Measurements from ENCODE around the gene NELFCD.

The NELFCD gene

DNA sequence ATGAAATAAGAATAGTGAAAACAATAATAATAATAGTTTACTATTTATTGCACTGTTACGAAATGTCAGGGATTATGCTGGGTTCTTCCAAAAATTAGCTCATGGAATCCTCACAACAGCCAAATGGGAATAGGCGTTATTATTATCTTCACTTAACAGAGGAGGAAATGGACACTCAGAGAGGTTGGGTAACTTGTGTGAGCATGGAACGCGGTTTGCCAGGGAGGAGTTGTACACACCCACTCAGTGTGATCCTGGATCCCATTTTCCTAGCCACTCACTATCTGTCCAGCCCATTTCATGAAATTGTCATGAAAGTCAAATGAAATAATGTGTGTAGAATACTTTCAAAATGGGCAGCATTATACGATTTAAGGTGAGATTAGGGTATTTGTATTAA lies 4.6 kb downstream of the NELFCD start:
- peaks cover 70% of the 10 kb centered on the region for H3K79me2 ChIP-seq (ENCODE audit: low read length)
- H3K9ac ChIP-seq (ENCODE audit: low read length) = no peak overlapping the region
- H3K4me3 ChIP-seq (ENCODE audit: low read length) = no peak overlapping the region
- H3K4me1 ChIP-seq (ENCODE audit: low read length) = peaks cover 19% of the 10 kb centered on the region
- no peaks in the 10 kb centered on the region for H3K9me3 ChIP-seq (ENCODE audit: insufficient read depth, low read length)
- H2AFZ ChIP-seq (ENCODE audit: low read depth, low read length) = no peak overlapping the region
- H3K27ac ChIP-seq (ENCODE audit: low read length) = no peak overlapping the region
- peaks cover 55% of the 10 kb centered on the region for H3K36me3 ChIP-seq (replicated peaks; ENCODE audit: low read depth, low read length)
- TF ChIP-seq, protein P1, sequence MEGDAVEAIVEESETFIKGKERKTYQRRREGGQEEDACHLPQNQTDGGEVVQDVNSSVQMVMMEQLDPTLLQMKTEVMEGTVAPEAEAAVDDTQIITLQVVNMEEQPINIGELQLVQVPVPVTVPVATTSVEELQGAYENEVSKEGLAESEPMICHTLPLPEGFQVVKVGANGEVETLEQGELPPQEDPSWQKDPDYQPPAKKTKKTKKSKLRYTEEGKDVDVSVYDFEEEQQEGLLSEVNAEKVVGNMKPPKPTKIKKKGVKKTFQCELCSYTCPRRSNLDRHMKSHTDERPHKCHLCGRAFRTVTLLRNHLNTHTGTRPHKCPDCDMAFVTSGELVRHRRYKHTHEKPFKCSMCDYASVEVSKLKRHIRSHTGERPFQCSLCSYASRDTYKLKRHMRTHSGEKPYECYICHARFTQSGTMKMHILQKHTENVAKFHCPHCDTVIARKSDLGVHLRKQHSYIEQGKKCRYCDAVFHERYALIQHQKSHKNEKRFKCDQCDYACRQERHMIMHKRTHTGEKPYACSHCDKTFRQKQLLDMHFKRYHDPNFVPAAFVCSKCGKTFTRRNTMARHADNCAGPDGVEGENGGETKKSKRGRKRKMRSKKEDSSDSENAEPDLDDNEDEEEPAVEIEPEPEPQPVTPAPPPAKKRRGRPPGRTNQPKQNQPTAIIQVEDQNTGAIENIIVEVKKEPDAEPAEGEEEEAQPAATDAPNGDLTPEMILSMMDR (IDR thresholded peaks at IDR 0.05; ENCODE audit: low read depth, low read length) = no peak
- TF ChIP-seq EZH2phosphoT487 (IDR thresholded peaks at IDR 0.05; ENCODE audit: low read depth) = no peak
- H4K20me1 ChIP-seq (ENCODE audit: insufficient read depth, low read length) = peaks cover 56% of the 10 kb centered on the region
- H3K27me3 ChIP-seq (ENCODE audit: low read depth, low read length) = no peaks in the 10 kb centered on the region
- H3K4me2 ChIP-seq (ENCODE audit: low read length) = no peak overlapping the region

DNA sequence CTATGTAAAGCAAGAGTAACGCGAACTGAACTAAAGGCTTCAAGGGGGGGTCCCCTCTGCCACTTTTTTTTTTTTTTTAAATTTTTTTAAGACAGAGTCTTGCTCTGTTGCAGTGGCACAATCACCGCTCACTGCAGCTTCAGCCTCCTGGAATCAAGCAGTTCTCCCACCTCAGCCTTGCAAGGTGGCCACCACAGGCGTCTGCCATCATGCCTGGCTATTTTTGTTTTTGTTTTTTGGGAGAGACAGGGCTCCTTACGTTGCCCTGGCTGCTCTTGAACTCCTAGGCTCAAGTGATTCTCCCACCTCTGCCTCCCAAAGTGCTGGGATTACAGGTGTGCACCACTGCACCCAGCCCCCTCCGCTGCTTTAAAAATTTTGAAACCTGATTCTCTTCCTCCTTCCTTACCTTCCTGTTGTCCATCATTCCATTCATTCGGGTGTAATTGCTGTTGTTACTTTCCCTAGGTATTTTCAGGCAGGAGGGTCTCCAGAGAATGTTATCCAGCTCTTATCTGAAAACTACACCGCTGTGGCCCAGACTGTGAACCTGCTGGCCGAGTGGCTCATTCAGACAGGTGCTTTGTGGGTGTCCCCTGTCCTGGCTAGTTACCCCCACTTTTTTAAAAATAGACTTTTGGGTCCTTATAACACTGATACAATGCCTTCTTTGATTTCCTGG lies 5.4 kb downstream of the NELFCD start:
- H3K9me3 ChIP-seq (ENCODE audit: insufficient read depth, low read length) = no peaks in the 10 kb centered on the region
- H3K36me3 ChIP-seq (replicated peaks; ENCODE audit: low read depth, low read length) = peaks cover 63% of the 10 kb centered on the region
- H3K4me3 ChIP-seq (ENCODE audit: low read length) = no peak overlapping the region
- no peak overlapping the region for H3K27ac ChIP-seq (ENCODE audit: low read length)
- peaks cover 19% of the 10 kb centered on the region for H3K4me1 ChIP-seq (ENCODE audit: low read length)
- peaks cover 56% of the 10 kb centered on the region for H4K20me1 ChIP-seq (ENCODE audit: insufficient read depth, low read length)
- H3K9ac ChIP-seq (ENCODE audit: low read length) = no peak overlapping the region
- peaks cover 67% of the 10 kb centered on the region for H3K79me2 ChIP-seq (ENCODE audit: low read length)
- no peak overlapping the region for H3K4me2 ChIP-seq (ENCODE audit: low read length)
- TF ChIP-seq, protein P1 (IDR thresholded peaks at IDR 0.05; ENCODE audit: low read depth, low read length) = no peak
- no peak for TF ChIP-seq EZH2phosphoT487 (IDR thresholded peaks at IDR 0.05; ENCODE audit: low read depth)
- H3K27me3 ChIP-seq (ENCODE audit: low read depth, low read length) = no peaks in the 10 kb centered on the region
- no peak overlapping the region for H2AFZ ChIP-seq (ENCODE audit: low read depth, low read length)

DNA sequence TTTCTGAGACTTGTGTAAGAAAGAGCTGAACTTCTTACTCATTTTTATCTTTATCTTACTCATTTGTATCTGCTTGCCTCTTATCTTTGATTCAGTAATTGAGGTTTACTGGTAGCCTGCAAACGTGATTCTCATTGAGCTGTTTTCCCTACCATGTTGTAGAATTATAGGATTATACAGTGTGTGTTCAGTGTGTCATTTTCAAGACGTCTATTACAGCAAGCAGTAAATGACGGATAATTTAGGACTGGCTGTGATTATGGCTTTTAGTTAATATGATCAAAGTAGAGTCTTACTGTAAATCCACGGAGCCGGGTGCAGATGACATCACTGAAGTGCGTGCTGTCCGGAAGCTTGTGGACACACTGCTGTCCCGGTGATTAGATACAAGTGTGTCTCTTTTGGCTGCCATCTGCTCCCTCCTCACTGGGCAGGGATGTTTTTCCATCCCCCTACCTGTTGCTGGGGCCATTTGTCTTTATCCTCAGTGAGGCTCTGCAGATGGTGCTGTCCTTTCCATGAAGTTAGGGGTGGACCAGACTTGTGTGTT lies 6.0 kb downstream of the NELFCD start:
- no peaks in the 10 kb centered on the region for H3K9me3 ChIP-seq (ENCODE audit: insufficient read depth, low read length)
- H3K27me3 ChIP-seq (ENCODE audit: low read depth, low read length) = no peaks in the 10 kb centered on the region
- H3K9ac ChIP-seq (ENCODE audit: low read length) = no peak overlapping the region
- peaks cover 56% of the 10 kb centered on the region for H4K20me1 ChIP-seq (ENCODE audit: insufficient read depth, low read length)
- H3K4me2 ChIP-seq (ENCODE audit: low read length) = no peak overlapping the region
- H3K27ac ChIP-seq (ENCODE audit: low read length) = no peak overlapping the region
- peaks cover 60% of the 10 kb centered on the region for H3K79me2 ChIP-seq (ENCODE audit: low read length)
- peaks cover 69% of the 10 kb centered on the region for H3K36me3 ChIP-seq (replicated peaks; ENCODE audit: low read depth, low read length)
- peaks cover 19% of the 10 kb centered on the region for H3K4me1 ChIP-seq (ENCODE audit: low read length)
- H3K4me3 ChIP-seq (ENCODE audit: low read length) = no peak overlapping the region
- no peak overlapping the region for H2AFZ ChIP-seq (ENCODE audit: low read depth, low read length)
- TF ChIP-seq, protein P1 (IDR thresholded peaks at IDR 0.05; ENCODE audit: low read depth, low read length) = no peak
- TF ChIP-seq EZH2phosphoT487 (IDR thresholded peaks at IDR 0.05; ENCODE audit: low read depth) = no peak

DNA sequence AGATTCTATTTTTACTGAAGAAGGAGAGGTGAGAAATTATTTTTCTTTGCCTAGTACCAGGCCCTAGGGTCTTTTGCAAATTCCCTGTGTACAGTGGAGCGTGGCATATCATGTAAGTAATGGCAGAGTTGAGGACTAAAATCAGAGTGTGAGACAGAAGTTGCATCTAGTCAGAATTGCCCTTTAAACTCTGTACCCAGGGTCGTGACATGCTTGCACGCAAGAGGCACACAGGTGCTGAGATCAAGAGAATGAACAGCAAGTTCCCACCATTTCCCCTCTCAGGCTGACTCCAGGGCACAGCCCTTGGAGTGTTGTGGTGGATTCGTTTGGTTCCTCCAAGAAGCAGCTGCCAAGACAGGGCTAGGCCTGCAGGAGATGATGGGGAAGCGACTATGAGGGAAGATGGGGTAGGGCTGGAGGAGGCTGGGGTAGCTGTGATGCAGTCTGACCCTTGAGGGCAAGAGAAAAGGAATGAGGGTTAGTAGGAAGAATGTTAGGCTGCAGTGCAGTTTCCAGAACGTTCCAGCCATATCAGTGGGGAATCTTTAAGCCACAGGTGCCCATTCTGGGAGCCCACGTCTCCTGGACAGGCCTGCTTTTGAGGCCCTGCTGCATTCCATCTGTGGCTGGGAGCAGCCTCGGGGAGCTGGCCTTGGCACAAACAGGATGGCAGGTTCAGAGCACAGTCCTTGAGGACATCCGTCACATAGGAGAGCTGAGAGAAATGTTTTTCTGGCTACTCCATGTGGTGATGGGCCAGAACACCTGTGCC lies 6.9 kb downstream of the NELFCD start:
- Histone ChIP-seq H3K4me2 (ENCODE audit: low read length) (no peak overlapping the region), H3K27me3 (ENCODE audit: low read depth, low read length) (no peaks in the 10 kb centered on the region), H3K9ac (ENCODE audit: low read length) (no peak overlapping the region), H3K27ac (ENCODE audit: low read length) (no peak overlapping the region), H3K79me2 (ENCODE audit: low read length) (peaks cover 53% of the 10 kb centered on the region), H3K4me1 (ENCODE audit: low read length) (peaks cover 13% of the 10 kb centered on the region), H3K36me3 (replicated peaks; ENCODE audit: low read depth, low read length) (peaks cover 73% of the 10 kb centered on the region), H2AFZ (ENCODE audit: low read depth, low read length) (no peak overlapping the region), H4K20me1 (ENCODE audit: insufficient read depth, low read length) (peaks cover 51% of the 10 kb centered on the region), H3K9me3 (ENCODE audit: insufficient read depth, low read length) (no peaks in the 10 kb centered on the region), H3K4me3 (ENCODE audit: low read length) (no peak overlapping the region)
- TF ChIP-seq, protein P1 (IDR thresholded peaks at IDR 0.05; ENCODE audit: low read depth, low read length) = no peak
- TF ChIP-seq EZH2phosphoT487 (IDR thresholded peaks at IDR 0.05; ENCODE audit: low read depth) = no peak

Measured in OCI-LY3 (cell line).